ENCODE data around the gene SPINT2. TPM values are rescaled to one million over a fixed set of nuclear protein-coding genes. Genes with fewer than 3 reads are reported as not detected.

The SPINT2 gene
- total RNA-seq, 6 experiments from 2014 or later = 0.76 to 4.1 (median 0.98) TPM

DNA sequence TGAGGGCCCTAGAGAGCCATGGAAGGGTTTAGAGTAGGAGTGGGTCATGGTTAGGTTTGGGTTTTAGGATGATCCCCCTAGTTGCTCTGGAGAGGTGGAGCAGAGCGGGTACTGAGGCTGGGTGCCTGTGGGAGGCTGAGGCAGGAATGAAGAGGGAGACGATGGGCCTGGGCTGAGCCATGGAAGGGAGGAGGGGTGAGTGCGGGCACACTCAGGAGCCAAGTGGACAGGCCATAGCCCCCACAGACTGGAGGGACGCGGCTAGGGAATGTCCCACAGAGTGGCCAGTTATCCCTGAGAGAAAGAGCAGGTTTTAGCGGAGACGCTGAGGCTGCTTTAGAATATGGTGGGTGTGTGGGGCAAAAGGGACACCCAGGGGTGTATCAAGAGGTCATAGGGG is 65.3 kb downstream of the SPINT2 start:
- no peaks in the 10 kb centered on the region for H3K36me3 Mint-ChIP-seq (ENCODE audit: low read depth)
- DNase-seq = no peak
- peaks cover 3% of the 10 kb centered on the region; the same call in 1 of the 2 replicates for H3K27me3 Mint-ChIP-seq (ENCODE audit: insufficient read depth)
- H3K9me3 Mint-ChIP-seq = no peaks in the 10 kb centered on the region
- no peak for TF ChIP-seq CTCF (IDR thresholded peaks at IDR 0.05)
- no peaks in the 10 kb centered on the region for H3K4me1 Mint-ChIP-seq (ENCODE audit: low read depth)
- no peak overlapping the region for H3K27ac Mint-ChIP-seq
- H3K4me3 Mint-ChIP-seq = no peak overlapping the region

DNA sequence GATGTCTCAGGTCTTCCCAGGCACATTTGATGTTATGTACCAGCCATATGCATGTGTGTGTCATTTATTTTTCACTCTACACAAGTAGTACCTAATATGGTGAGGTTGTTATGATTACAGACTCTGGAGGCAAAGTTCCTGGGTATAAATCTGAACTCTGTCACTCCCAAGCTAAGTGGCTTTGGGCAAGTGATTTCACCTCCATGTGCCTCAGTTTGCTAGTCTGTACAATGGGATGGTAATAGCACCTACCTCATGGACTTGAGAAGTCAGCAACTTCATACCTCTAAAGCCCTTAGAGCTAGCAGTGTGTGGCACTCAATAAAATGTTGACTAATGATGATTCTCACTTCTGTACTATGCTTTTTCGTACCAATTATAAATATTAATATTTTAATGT is 67.4 kb downstream of the SPINT2 start:
- no peaks in the 10 kb centered on the region for H3K9me3 Mint-ChIP-seq
- peaks cover 3% of the 10 kb centered on the region for H3K4me1 Mint-ChIP-seq (ENCODE audit: low read depth)
- no peaks in the 10 kb centered on the region for H3K36me3 Mint-ChIP-seq (ENCODE audit: low read depth)
- peaks cover 4% of the 10 kb centered on the region for H3K27me3 Mint-ChIP-seq (ENCODE audit: insufficient read depth)
- H3K27ac Mint-ChIP-seq = no peak overlapping the region
- no peak for DNase-seq
- TF ChIP-seq CTCF (IDR thresholded peaks at IDR 0.05) = no peak
- no peak overlapping the region for H3K4me3 Mint-ChIP-seq

- Mint-ChIP-seq H3K36me3 (ENCODE audit: low read depth) (no peaks in the 10 kb centered on the region), H3K27ac (no peak overlapping the region), H3K9me3 (no peaks in the 10 kb centered on the region), H3K4me3 (no peak overlapping the region), H3K27me3 (ENCODE audit: insufficient read depth) (peaks cover 4% of the 10 kb centered on the region), H3K4me1 (ENCODE audit: low read depth) (peaks cover 9% of the 10 kb centered on the region)
- DNase-seq = no peak
- TF ChIP-seq CTCF (IDR thresholded peaks at IDR 0.05) = no peak
These were observed 68.9 kb downstream of the SPINT2 start for GRCh38 chr19:38333245-38333644.

DNA sequence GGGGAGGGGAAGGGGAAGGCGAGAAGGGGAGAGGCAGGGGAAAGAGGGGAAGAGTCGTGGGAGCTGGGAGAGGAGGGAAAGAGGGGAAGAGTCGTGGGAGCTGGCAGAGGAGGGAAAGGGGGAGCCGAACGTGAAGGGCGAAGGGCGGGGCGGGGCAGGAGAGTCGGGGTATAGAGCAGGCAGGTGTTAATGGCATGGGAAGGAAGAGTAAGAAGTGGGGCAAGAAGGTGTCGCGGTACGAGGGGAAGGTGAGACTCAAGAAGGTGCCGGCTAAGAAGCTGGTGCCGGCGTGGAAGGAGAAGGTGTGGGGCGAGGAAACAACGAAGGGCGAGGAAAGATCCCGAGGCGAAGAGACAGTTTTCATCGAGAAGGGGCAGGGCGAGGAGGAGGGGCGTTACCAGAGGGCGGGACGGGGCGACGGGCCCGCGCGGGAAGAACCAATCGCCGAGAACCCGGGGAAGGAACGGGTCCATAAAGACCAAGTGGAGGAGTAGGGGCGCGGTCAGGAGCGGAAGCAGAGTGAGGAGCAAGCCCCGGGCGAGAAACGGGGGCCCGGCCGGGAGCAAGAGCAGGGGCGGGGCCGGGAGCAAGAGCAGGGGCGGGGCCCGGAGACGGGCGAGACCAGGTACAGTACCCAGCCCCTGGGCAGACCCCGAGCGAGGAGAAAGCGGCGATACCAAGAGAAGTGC is 71.7 kb downstream of the SPINT2 start:
- Mint-ChIP-seq H3K27ac (peak overlapping the region; percentile 95), H3K9me3 (no peaks in the 10 kb centered on the region), H3K27me3 (ENCODE audit: insufficient read depth) (peaks cover 1% of the 10 kb centered on the region; the same call in 1 of the 2 replicates), H3K4me3 (peak overlapping the region; percentile 96), H3K4me1 (ENCODE audit: low read depth) (peaks cover 17% of the 10 kb centered on the region), H3K36me3 (ENCODE audit: low read depth) (no peaks in the 10 kb centered on the region)
- TF ChIP-seq CTCF (IDR thresholded peaks at IDR 0.05) = no peak
- peak; percentile 96 for DNase-seq

- TF ChIP-seq CTCF (IDR thresholded peaks at IDR 0.05) = no peak
- H3K4me3 Mint-ChIP-seq = peak overlapping the region; percentile 96
- H3K36me3 Mint-ChIP-seq (ENCODE audit: low read depth) = no peaks in the 10 kb centered on the region
- peak overlapping the region; percentile 95 for H3K27ac Mint-ChIP-seq
- DNase-seq = peak; percentile 87
- peaks cover 1% of the 10 kb centered on the region; the same call in 1 of the 2 replicates for H3K27me3 Mint-ChIP-seq (ENCODE audit: insufficient read depth)
- peaks cover 17% of the 10 kb centered on the region for H3K4me1 Mint-ChIP-seq (ENCODE audit: low read depth)
- H3K9me3 Mint-ChIP-seq = no peaks in the 10 kb centered on the region
These were observed 72.4 kb downstream of the SPINT2 start for GRCh38 chr19:38336638-38337359.
